Naive thymus-derived CD4-positive, alpha-beta T cell (primary cell): ENCODE measurements around the gene SZRD1. TPM values are rescaled to one million over a fixed set of nuclear protein-coding genes. Genes with fewer than 3 reads are reported as not detected.
A peak's percentile ranks its signal among the peaks of the same experiment; 100 is the strongest.

Experiments used
- ATAC-seq: fragments of 150-1000 bp; cut with Tn5 transposase; 2 replicates; pipeline ENCODE4 v1.10.0; 2021; ENCODE audit warnings: mild to moderate bottlenecking, moderate library complexity
- CTCF ChIA-PET: fragments of 350-600 bp; sonication (Branson Sonifier 250); formaldehyde crosslinking; loops from one replicate; lab custom pipeline; 2021; ENCODE audit warnings: antibody characterized with exemption; lab: Charles Lee
- POLR2A ChIA-PET: fragments of 350-600 bp; sonication (Branson Sonifier 250); formaldehyde crosslinking; loops from one replicate; lab custom pipeline; 2021; ENCODE audit warnings: antibody characterized with exemption, inconsistent platforms; lab: Charles Lee
- DNase-seq, 9 donors: peaks; one replicate each; pipeline versions ENCODE4 v3.0.0 to v3.0.0-alpha.2; 2020 to 2022; ENCODE audit warnings: mixed read lengths in 1 of 9
- H3K27ac ChIP-seq: one replicate; pipeline ENCODE4 v1.7.0; 2013; ENCODE audit warnings: mild to moderate bottlenecking, low read depth, low read length, moderate library complexity
- H3K27me3 ChIP-seq, 2 donors: one replicate each; pipeline ENCODE4 v1.7.0; 2013; ENCODE audit warnings: low read length in 2 of 2, mild to moderate bottlenecking in 2 of 2, moderate library complexity in 2 of 2; ENCODE audit not compliant: control insufficient read depth in 2 of 2, insufficient read depth in 2 of 2
- H3K36me3 ChIP-seq, 3 experiments: 1 replicate in 2 of 3; 2 replicates in 1 of 3; pipeline ENCODE4 v1.7.0; 2013; ENCODE audit warnings: low read length in 3 of 3, mild to moderate bottlenecking in 3 of 3, moderate library complexity in 1 of 3; ENCODE audit not compliant: insufficient read depth in 3 of 3, control insufficient read depth in 2 of 3
- H3K4me1 ChIP-seq, 2 donors: one replicate each; pipeline ENCODE4 v1.7.0; 2013; ENCODE audit warnings: low read length in 2 of 2, mild to moderate bottlenecking in 2 of 2, moderate library complexity in 1 of 2; ENCODE audit not compliant: control insufficient read depth in 2 of 2, insufficient read depth in 2 of 2
- H3K4me3 ChIP-seq: 2 replicates; pipeline ENCODE4 v1.7.0; 2013; ENCODE audit warnings: mild to moderate bottlenecking, low read length
- H3K9me3 ChIP-seq, 3 experiments: 1 replicate in 2 of 3; 2 replicates in 1 of 3; pipeline ENCODE4 v1.7.0; 2013; ENCODE audit warnings: low read length in 3 of 3; ENCODE audit not compliant: control insufficient read depth in 2 of 3
- H3K27ac Mint-ChIP-seq, 9 donors: one replicate each; pipeline ENCODE4 v1.8.0; 2020 to 2022; ENCODE audit warnings: mixed read lengths in 9 of 9, mild to moderate bottlenecking in 8 of 9, moderate library complexity in 5 of 9, inconsistent platforms in 2 of 9
- H3K27me3 Mint-ChIP-seq, 5 donors: one replicate each; pipeline ENCODE4 v1.8.0; 2021 to 2022; ENCODE audit warnings: mixed read lengths in 5 of 5, mild to moderate bottlenecking in 1 of 5
- H3K36me3 Mint-ChIP-seq, 5 donors: one replicate each; pipeline ENCODE4 v1.8.0; 2020 to 2022; ENCODE audit warnings: mixed read lengths in 5 of 5, mild to moderate bottlenecking in 3 of 5, inconsistent platforms in 1 of 5
- H3K4me1 Mint-ChIP-seq, 7 donors: one replicate each; pipeline ENCODE4 v1.8.0; 2020 to 2022; ENCODE audit warnings: mixed read lengths in 7 of 7, mild to moderate bottlenecking in 3 of 7, inconsistent platforms in 1 of 7
- H3K4me3 Mint-ChIP-seq, 10 donors: one replicate each; pipeline ENCODE4 v1.8.0; 2020 to 2022; ENCODE audit warnings: mild to moderate bottlenecking in 10 of 10, mixed read lengths in 10 of 10, moderate library complexity in 6 of 10, inconsistent platforms in 2 of 10
- H3K9me3 Mint-ChIP-seq, 11 donors: one replicate each; pipeline ENCODE4 v1.8.0; 2020 to 2022; ENCODE audit warnings: mixed read lengths in 11 of 11, mild to moderate bottlenecking in 4 of 11, inconsistent platforms in 1 of 11, moderate library complexity in 1 of 11
- intact Hi-C, 2 donors: fragments of 100-400 bp; cut with micrococcal nuclease; formaldehyde crosslinking; loops; one replicate each; pipeline ENCODE4 v1.15.1; 2023
- polyA plus RNA-seq, 2 donors: library from polyadenylated mRNA; unstranded; fragments of 300-500 nt; fragmentation: Illumina TruSeq; gene quantifications; one replicate each; pipeline ENCODE4 v1.2.3, GENCODE V29; 2021
- total RNA-seq, 6 experiments: library from RNA in 5 of 6; stranded (reverse) in 5 of 6; gene quantifications; 1 replicate in 5 of 6; 2 replicates in 1 of 6; pipeline ENCODE4 v1.2.3 and lab custom pipeline; 2021 to 2026

The SZRD1 gene
- total and polyA plus RNA-seq, 7 experiments from 2014 or later: 36.8 to 163 (median 82.5) TPM

- Mint-ChIP-seq H3K36me3 (peaks cover 0 to 4% (median 0%) of the 10 kb centered on the region in 5 donors), H3K4me3 (no peak overlapping the region), H3K9me3 (no peaks in the 10 kb centered on the region), H3K4me1 (peaks cover 0 to 7% (median 0%) of the 10 kb centered on the region in 7 donors), H3K27me3 (peaks cover 0 to 14% (median 0%) of the 10 kb centered on the region in 5 donors), H3K27ac (no peak overlapping the region)
- no peaks in the 10 kb centered on the region for H3K27me3 ChIP-seq
- no peak overlapping the region for H3K4me3 ChIP-seq
- no peak for DNase-seq
- POLR2A ChIA-PET: no interaction called here
- H3K9me3 ChIP-seq: no peaks in the 10 kb centered on the region
- H3K4me1 ChIP-seq: no peaks in the 10 kb centered on the region
- intact Hi-C loops: no loop called here
- no peak for ATAC-seq
- CTCF ChIA-PET: no interaction called here
- no peak overlapping the region for H3K27ac ChIP-seq
- no peaks in the 10 kb centered on the region for H3K36me3 ChIP-seq
These were observed 42.6 kb downstream of the SZRD1 start for GRCh38 chr1:16409536-16410152.

GRCh38 chr1:16410803-16411202 lies 43.8 kb downstream of the SZRD1 start:
- Histone ChIP-seq H3K4me1 (no peaks in the 10 kb centered on the region), H3K4me3 (no peak overlapping the region), H3K27me3 (no peaks in the 10 kb centered on the region), H3K27ac (no peak overlapping the region), H3K36me3 (no peaks in the 10 kb centered on the region), H3K9me3 (no peaks in the 10 kb centered on the region)
- Mint-ChIP-seq H3K4me3 (no peak overlapping the region), H3K4me1 (peaks cover 0 to 7% (median 0%) of the 10 kb centered on the region in 7 donors), H3K27me3 (peaks cover 0 to 14% (median 0%) of the 10 kb centered on the region in 5 donors), H3K36me3 (peaks cover 0 to 4% (median 0%) of the 10 kb centered on the region in 5 donors), H3K9me3 (no peaks in the 10 kb centered on the region), H3K27ac (peak overlapping the region in 2 of 9 donors; percentile 47 to 68)
- intact Hi-C loops: no loop called here
- POLR2A ChIA-PET: no interaction called here
- ATAC-seq (no peak), DNase-seq (no peak)
- CTCF ChIA-PET: no interaction called here

- no peak overlapping the region for H3K4me3 ChIP-seq
- ATAC-seq: no peak
- Mint-ChIP-seq H3K36me3 (peaks cover 0 to 4% (median 0%) of the 10 kb centered on the region in 5 donors), H3K9me3 (no peaks in the 10 kb centered on the region), H3K27ac (no peak overlapping the region), H3K4me3 (no peak overlapping the region), H3K27me3 (peaks cover 0 to 14% (median 0%) of the 10 kb centered on the region in 5 donors), H3K4me1 (peaks cover 0 to 7% (median 0%) of the 10 kb centered on the region in 7 donors)
- CTCF ChIA-PET: no interaction called here
- H3K27me3 ChIP-seq: no peaks in the 10 kb centered on the region
- no peaks in the 10 kb centered on the region for H3K36me3 ChIP-seq
- no peaks in the 10 kb centered on the region for H3K9me3 ChIP-seq
- no peaks in the 10 kb centered on the region for H3K4me1 ChIP-seq
- POLR2A ChIA-PET: no interaction called here
- intact Hi-C loops: no loop called here
- no peak for DNase-seq
- H3K27ac ChIP-seq: no peak overlapping the region
These were observed 46.1 kb downstream of the SZRD1 start for GRCh38 chr1:16413191-16413590.

GRCh38 chr1:16418823-16419425 lies 51.9 kb downstream of the SZRD1 start:
- DNase-seq: no peak
- H3K4me1 Mint-ChIP-seq: peaks cover 23 to 38% (median 33%) of the 10 kb centered on the region in 7 donors
- intact Hi-C loops: no loop called here
- CTCF ChIA-PET: interaction anchor here (1.3 kb wide), 1 partner anchor 21 kb away, joined by 3 read pairs; the partner anchor contains the start of gene NECAP2
- H3K4me3 ChIP-seq: no peak overlapping the region
- H3K27ac ChIP-seq: no peak overlapping the region
- H3K9me3 ChIP-seq: no peaks in the 10 kb centered on the region
- H3K4me3 Mint-ChIP-seq: peak overlapping the region in 6 of 10 donors; percentile 2 to 55 (median 30)
- H3K27ac Mint-ChIP-seq: peak overlapping the region in 6 of 9 donors; percentile 43 to 95 (median 78)
- H3K27me3 ChIP-seq: no peaks in the 10 kb centered on the region
- H3K4me1 ChIP-seq: peaks cover 22 to 26% of the 10 kb centered on the region in 2 donors
- no peaks in the 10 kb centered on the region for H3K36me3 ChIP-seq
- ATAC-seq: no peak
- no peaks in the 10 kb centered on the region for H3K27me3 Mint-ChIP-seq
- H3K9me3 Mint-ChIP-seq: peaks cover 0 to 4% (median 0%) of the 10 kb centered on the region in 11 donors
- H3K36me3 Mint-ChIP-seq: peaks cover 0 to 8% (median 0%) of the 10 kb centered on the region in 5 donors
- POLR2A ChIA-PET: no interaction called here

GRCh38 chr1:16420424-16421118 lies 53.5 kb downstream of the SZRD1 start:
- ChIA-PET CTCF (interaction anchor here (0.7 to 1.3 kb wide), 3 partner anchors 20 to 342 kb away, joined by 3 read pairs; partner anchors contain the start of gene NECAP2), POLR2A (interaction anchor here (0.5 to 3.9 kb wide), 6 partner anchors 10 to 587 kb away, joined by 3 to 21 read pairs (median 4); partner anchors contain the start of genes NECAP2 and SZRD1)
- Histone ChIP-seq H3K9me3 (no peaks in the 10 kb centered on the region), H3K27me3 (no peaks in the 10 kb centered on the region), H3K4me3 (peak overlapping the region; percentile 36), H3K4me1 (peaks cover 22 to 26% of the 10 kb centered on the region in 2 donors), H3K36me3 (no peaks in the 10 kb centered on the region), H3K27ac (peak overlapping the region; percentile 55)
- Mint-ChIP-seq H3K36me3 (peaks cover 0 to 8% (median 0%) of the 10 kb centered on the region in 5 donors), H3K4me1 (peaks cover 23 to 38% (median 33%) of the 10 kb centered on the region in 7 donors), H3K27ac (peak overlapping the region; percentile 69 to 95 (median 84)), H3K27me3 (no peaks in the 10 kb centered on the region), H3K9me3 (peaks cover 0 to 4% (median 0%) of the 10 kb centered on the region in 11 donors), H3K4me3 (peak overlapping the region; percentile 62 to 88 (median 75))
- DNase-seq (peak in 8 of 9 donors; percentile 42 to 66 (median 58)), ATAC-seq (peak; percentile 92)
- intact Hi-C loops: loop anchor here (1.0 to 5.0 kb wide), 5 partner anchors 20 to 53 kb away; partner anchors contain the start of genes SZRD1 (in 2 of the 2) and NECAP2 (in 1 of the 2)

GRCh38 chr1:16421201-16421600 lies 54.2 kb downstream of the SZRD1 start:
- ChIA-PET CTCF (interaction anchor here (0.7 to 1.1 kb wide), 2 partner anchors 253 to 342 kb away, joined by 3 read pairs; no protein-coding TSS in a partner anchor), POLR2A (interaction anchor here (0.5 to 3.9 kb wide), 3 partner anchors 19 to 485 kb away, joined by 3 to 21 read pairs (median 16); partner anchors contain the start of genes NECAP2 and SZRD1)
- DNase-seq (no peak), ATAC-seq (peak; percentile 32)
- H3K4me1 ChIP-seq: peaks cover 22 to 26% of the 10 kb centered on the region in 2 donors
- H3K9me3 ChIP-seq: no peaks in the 10 kb centered on the region
- peak overlapping the region; percentile 55 for H3K27ac ChIP-seq
- Mint-ChIP-seq H3K36me3 (peaks cover 0 to 8% (median 0%) of the 10 kb centered on the region in 5 donors), H3K9me3 (peaks cover 0 to 4% (median 0%) of the 10 kb centered on the region in 11 donors), H3K27ac (peak overlapping the region; percentile 69 to 95 (median 84)), H3K27me3 (no peaks in the 10 kb centered on the region), H3K4me3 (peak overlapping the region in 8 of 10 donors; percentile 62 to 88 (median 78)), H3K4me1 (peaks cover 21 to 38% (median 33%) of the 10 kb centered on the region in 7 donors)
- peak overlapping the region; percentile 36 for H3K4me3 ChIP-seq
- H3K27me3 ChIP-seq: no peaks in the 10 kb centered on the region
- intact Hi-C loops: loop anchor here (1.0 to 5.0 kb wide), 3 partner anchors 34 to 54 kb away; partner anchors contain the start of gene SZRD1 (in 2 of the 2)
- no peaks in the 10 kb centered on the region for H3K36me3 ChIP-seq
